ENCODE measurements around the gene RNF112. TPM values are rescaled to one million over a fixed set of nuclear protein-coding genes. Genes with fewer than 3 reads are reported as not detected.
"Not testable (repeated sequence)": the region's sequence is repeated elsewhere in the genome, so short reads cannot be mapped to it uniquely, and the experiment has no call there.

Gene RNF112
- polyA plus RNA-seq, 4 donors = 0.88 to 1.9 (median 1.4) TPM

GRCh38 chr17:19410091-19410490, 941 bp upstream of the RNF112 start:
- no peak for DNase-seq (ENCODE audit: low read depth in 4 of 4, low spot score in 3 of 4)

DNA sequence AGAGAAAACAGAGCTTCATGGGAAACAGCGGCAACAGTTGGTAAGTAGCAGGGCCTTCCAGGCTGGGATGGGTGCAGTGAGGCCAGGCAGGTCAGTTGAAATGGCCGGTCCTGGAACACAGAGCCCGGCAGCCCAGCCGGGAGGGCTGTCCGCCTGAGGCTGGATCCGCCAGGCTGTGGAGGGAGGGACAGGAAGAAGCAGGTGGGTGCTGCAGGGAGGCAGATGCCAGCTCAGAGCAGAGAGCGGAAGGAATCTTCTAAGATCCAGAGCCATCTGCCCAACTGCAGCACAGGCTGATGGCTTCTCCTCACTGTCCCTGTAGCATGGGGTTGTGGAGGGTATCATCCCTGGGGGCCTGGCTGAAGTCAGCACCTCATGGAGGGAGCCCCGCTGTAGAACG, 599 bp downstream of the RNF112 start:
- DNase-seq (ENCODE audit: low read depth in 4 of 4, low spot score in 3 of 4) = no peak

- no peak for DNase-seq (ENCODE audit: low read depth in 4 of 4, low spot score in 3 of 4)
Observed at GRCh38 chr17:19412510-19412909, 1.5 kb downstream of the RNF112 start.

DNA sequence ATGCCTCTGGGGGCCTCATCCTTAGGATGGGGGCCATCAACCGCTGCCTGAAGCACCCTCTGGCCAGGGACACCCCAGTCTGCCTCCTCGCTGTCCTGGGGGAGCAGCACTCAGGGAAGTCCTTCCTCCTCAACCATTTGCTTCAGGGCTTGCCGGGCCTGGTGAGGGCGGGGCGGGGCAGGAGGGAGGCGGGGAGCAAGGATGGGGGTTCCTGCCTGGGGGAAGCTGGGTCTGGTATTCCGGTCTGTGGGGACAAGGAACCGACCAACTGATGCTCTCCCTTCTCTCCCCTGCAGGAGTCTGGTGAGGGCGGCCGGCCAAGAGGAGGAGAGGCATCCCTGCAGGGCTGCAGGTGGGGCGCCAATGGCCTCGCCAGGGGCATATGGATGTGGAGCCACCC, 2.0 kb downstream of the RNF112 start:
- DNase-seq (ENCODE audit: low read depth in 4 of 4, low spot score in 3 of 4) = no peak

GRCh38 chr17:19413761-19414160, 2.7 kb downstream of the RNF112 start:
- DNase-seq (ENCODE audit: low read depth in 4 of 4, low spot score in 3 of 4) = no peak

GRCh38 chr17:19414396-19415280, 3.6 kb downstream of the RNF112 start:
- no peak for DNase-seq (ENCODE audit: low read depth in 4 of 4, low spot score in 3 of 4)

- DNase-seq (ENCODE audit: low read depth in 4 of 4, low spot score in 3 of 4) = no peak
Observed at GRCh38 chr17:19415311-19415710, 4.3 kb downstream of the RNF112 start.

GRCh38 chr17:19415806-19416775, 5.1 kb downstream of the RNF112 start:
- no peak for DNase-seq (ENCODE audit: low read depth in 4 of 4, low spot score in 3 of 4)

GRCh38 chr17:19417611-19418010, 6.6 kb downstream of the RNF112 start:
- DNase-seq (ENCODE audit: low read depth in 4 of 4, low spot score in 3 of 4) = no peak

DNA sequence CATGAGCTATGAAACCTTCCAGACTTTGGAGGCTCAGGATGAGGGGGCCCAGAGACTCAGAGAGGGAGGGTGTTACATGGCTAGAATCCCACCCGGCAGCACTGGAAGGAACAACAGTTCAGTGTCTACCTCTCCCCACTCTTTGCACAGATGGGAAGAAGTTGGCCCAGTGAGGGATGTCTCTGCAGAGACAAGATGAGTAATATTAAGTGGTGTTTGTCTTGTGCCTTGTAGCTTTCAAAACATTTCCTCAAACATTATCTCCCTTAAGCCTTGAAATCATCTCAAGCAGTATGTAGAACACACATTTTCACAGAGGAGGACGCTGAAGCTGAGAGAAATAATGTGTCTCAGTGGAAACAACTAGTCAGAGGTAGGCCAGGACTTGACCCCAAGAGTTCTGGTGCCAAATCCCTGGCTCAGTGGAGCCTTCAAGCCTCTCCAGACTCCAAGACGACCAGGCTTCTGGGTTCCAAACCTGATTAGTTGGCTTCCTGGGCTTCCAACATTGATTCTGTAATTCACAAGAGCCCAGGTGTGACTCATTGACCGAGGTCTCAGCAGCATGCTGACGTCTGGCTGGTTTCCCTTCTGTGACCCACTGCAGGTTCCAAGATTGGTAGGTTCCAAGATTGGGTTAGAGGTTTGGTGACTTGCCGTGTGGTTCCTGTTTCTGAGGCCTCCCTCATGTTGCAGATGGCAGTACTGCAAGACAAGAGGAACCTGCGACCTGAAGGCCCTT, 7.4 kb downstream of the RNF112 start:
- no peak for DNase-seq (ENCODE audit: low read depth in 4 of 4, low spot score in 3 of 4)

DNA sequence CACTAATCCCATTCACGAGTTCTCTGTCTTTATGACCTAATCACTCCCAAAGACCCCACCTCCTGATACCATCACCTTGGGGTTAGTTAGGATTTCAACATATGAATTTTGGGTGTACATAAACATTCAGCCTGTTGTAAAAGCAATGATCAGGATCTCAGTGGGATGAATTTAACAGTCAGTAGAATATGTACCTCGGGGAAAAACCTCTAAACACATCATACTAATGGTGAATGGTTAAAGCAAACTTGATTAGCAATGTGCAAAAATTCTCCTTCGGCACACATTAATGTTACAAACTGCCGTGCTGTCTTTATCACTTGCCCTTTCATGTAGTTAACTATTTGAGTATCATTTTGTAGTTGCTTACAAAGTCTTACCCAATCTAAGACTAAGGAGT, 10.2 kb downstream of the RNF112 start:
- DNase-seq (ENCODE audit: low read depth in 4 of 4, low spot score in 3 of 4) = no peak

- no peak for DNase-seq (ENCODE audit: low read depth in 4 of 4, low spot score in 3 of 4)
Observed at GRCh38 chr17:19421926-19422325, 10.9 kb downstream of the RNF112 start.

DNA sequence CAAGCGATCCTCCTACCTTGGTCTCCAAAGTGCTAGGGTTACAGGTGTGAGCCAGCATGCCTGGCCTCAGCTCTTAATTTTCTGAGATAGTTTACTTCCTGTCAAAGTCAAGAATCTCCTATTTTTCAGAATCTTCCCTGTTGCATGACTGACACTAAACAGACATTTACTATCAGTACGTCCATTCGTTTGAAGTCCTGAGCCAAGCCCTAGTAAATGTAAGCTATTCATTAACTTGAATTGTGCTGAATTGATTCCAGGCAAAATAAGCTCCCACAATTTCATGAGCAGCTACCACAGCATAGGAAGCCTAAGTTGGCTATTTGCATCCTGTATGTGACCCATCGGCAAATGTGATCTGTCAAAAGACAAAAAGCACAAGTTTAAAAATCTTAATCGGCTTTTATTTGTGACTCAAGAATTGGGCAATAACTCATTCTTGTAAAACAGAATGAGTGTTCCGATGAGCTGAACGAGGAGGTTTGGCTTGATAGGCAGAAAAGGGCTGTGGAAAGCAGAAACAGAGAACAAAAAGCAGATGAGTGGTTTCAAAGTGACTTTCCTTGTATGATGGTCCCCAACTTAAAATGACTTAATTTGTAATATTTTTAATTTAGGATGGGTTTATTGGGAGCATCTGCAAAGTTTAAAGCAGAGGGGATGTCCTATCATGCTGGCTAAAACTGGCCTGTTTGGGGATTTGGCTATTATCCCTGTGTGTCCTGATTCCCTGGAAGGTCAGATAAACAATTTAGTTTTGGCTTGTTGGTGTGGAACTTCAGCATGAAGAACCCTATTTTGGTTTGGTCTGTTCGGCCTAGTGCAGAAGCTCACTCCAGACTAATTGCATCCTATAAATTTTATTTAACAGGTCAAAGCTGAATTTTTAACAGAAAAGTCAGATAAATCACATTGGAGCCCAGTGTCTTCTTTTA, 14.2 kb downstream of the RNF112 start:
- DNase-seq (ENCODE audit: low read depth in 4 of 4, low spot score in 3 of 4) = no peak

DNA sequence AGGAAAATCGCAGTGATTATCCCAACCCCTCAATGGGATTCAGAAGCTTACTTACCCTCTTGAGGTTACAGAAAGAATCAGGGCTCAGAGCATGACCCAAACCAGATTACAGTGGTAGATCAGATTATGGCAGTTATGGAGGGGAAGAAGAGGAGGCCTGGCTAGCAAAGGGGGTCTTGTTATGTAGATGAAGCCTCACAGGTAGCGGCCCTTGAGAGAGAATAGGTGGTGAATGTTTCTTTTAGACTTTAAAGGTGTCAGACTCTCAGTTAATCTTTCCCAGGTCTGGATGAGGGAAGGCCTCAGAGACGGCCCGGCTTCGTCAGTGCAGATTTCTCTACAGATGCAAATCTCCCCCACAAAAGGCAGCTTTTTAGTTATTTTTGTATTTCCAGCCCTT, 15.6 kb downstream of the RNF112 start:
- no peak for DNase-seq (ENCODE audit: low read depth in 4 of 4, low spot score in 3 of 4)

- DNase-seq (ENCODE audit: low read depth in 4 of 4, low spot score in 3 of 4) = no peak
Observed at GRCh38 chr17:19431691-19432090, 20.7 kb downstream of the RNF112 start.

DNA sequence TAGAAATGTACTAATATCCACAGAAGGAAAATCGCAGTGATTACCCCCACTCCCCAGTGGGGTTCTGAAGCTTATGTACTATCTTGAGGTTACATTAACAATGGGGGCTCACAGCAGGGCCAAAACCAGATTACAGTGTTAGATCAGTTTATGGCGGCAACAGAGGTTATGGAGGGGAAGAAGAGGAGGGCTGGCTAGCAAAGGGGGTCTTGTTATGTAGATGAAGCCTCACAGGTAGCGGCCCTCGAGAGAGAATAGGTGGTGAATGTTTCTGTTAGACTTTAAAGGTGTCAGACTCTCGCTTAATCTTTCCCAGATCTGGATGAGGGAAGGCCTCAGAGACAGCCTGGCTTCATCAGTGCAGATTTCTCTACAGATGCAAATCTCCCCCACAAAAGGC, 22.2 kb downstream of the RNF112 start:
- no peak for DNase-seq (ENCODE audit: low read depth in 4 of 4, low spot score in 3 of 4)

DNA sequence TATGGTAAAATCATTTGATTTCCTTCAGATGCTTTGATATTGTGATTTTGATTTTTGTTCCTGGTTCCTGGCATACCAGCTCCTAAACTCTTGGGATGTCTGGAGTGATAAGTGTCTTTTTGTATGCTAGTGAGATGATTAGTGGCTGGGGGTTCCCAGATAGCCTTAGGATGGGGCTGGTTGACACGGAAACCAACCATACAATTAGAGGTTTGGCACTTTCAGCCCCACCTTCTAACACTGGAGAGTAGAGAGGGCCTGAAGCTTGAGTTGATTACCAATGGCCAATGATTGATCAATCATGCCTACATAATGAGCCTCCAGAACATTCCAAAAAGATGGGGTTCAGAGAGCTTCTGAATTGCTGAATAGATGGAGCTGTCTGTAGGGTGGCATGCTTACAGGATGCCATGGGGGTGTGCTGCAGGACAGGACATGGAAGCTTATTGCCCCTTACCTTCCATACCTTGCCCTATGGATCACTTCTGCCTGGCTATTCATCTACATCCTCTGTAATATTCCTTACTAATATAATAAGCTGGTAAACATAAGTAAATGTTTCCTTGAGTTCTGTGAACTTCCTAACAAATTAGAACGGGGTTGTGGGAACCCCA, 22.8 kb downstream of the RNF112 start:
- DNase-seq (ENCODE audit: low read depth in 4 of 4, low spot score in 3 of 4) = no peak

DNA sequence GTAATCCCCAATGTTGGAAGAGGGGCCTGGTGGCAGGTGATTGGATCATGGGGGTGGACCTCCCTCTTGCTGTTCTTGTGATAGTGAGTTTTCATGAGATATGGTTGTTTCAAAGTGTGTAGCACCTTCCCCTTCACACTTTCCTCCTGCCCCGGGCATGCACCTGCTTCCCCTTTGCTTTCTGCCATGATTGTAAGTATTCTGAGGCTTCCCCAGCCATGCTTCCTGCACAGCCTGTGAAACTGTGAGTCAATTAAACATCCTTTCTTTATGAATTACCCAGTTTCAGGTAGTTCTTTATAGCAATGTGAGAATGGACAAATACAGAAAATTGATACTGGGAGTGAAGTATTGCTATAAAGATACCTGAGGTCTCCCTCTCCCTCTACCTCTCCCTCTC, 29.4 kb downstream of the RNF112 start:
- DNase-seq (ENCODE audit: low read depth in 4 of 4, low spot score in 3 of 4) = no peak

- DNase-seq (ENCODE audit: low read depth in 4 of 4, low spot score in 3 of 4) = not testable (repeated sequence)
Observed at GRCh38 chr17:19441288-19441687, 30.3 kb downstream of the RNF112 start.

Data from right renal pelvis (tissue), 4 donors.